ENCODE data around the gene ALPL. TPM values are rescaled to one million over a fixed set of nuclear protein-coding genes. Genes with fewer than 3 reads are reported as not detected.

ALPL gene
- total and polyA plus RNA-seq, 2 of the 4 experiments (the other 2 are of a cell fraction), result 0.54 to 2.2 TPM

DNA sequence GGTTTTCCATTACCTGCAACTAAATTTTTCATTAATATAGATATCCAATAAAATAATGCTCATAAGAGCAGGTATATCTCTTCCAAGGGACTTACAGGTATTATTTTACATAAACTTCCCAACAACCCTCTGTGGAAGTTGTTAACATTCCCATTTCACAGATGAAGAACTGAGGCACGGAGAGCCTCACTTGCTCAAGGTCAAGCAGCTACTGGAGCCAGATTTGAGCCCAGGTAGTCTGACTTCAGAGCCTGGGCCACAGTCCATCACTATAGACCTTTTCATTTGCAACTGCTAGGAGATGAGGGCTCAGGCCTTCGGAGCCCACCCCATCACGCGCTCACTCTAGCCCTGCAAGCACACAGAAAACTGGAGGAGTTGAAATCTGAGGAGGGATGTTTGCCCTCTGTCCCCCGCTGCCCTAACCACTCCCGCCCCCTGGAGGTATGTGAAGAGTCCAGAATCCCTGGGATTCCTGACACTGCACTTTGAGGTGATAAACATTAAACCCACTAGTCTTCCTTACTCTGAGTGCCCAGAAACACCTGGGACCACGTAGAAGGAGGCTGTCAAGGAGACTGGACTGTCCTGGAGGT, 11.7 kb upstream of the ALPL start:
- Histone ChIP-seq H3K4ac (ENCODE audit: low read depth, low read length) (no peak overlapping the region), H2AK5ac (ENCODE audit: low read depth, low read length) (no peak overlapping the region), H2AFZ (replicated peaks; ENCODE audit: low read length, poor library complexity) (no peak overlapping the region), H3K23ac (ENCODE audit: low read depth, low read length) (no peak overlapping the region), H3K4me2 (ENCODE audit: low read depth, low read length) (no peak overlapping the region), H3K4me3 (ENCODE audit: insufficient read depth, low read depth, low read length) (no peak overlapping the region), H2BK15ac (ENCODE audit: low read depth, low read length) (no peak overlapping the region), H2BK5ac (ENCODE audit: low read depth, low read length, poor library complexity, severe bottlenecking) (no peak overlapping the region), H3K79me1 (ENCODE audit: low read depth in 1 of 2, low read length in 2 of 2) (no peaks in the 10 kb centered on the region), H4K8ac (ENCODE audit: low read depth in 2 of 2, low read length in 2 of 2) (no peak overlapping the region), H3K18ac (ENCODE audit: low read depth, low read length) (no peak overlapping the region), H3K14ac (replicated peaks; ENCODE audit: low read depth, low read length) (no peak overlapping the region), H2AK9ac (replicated peaks; ENCODE audit: low read depth, low read length, poor library complexity) (no peak overlapping the region), H2BK20ac (ENCODE audit: low read depth, low read length) (no peak overlapping the region), H3K9me1 (ENCODE audit: insufficient read depth, low read length) (no peaks in the 10 kb centered on the region), H4K20me1 (ENCODE audit: insufficient read depth, low read length) (no peaks in the 10 kb centered on the region), H2BK120ac (ENCODE audit: low read depth, low read length) (no peak overlapping the region), H4K5ac (ENCODE audit: low read depth, low read length) (no peak overlapping the region), H3K36me3 (ENCODE audit: control insufficient read depth, insufficient read depth, low read length) (no peaks in the 10 kb centered on the region), H4K91ac (ENCODE audit: insufficient read depth, low read depth, low read length) (no peak overlapping the region), H3K27ac (ENCODE audit: insufficient read depth, low read length) (no peak overlapping the region), H3K56ac (ENCODE audit: extremely low read depth, insufficient read depth, low read length) (no peak overlapping the region), H3K27me3 (ENCODE audit: control insufficient read depth, insufficient read depth, low read length) (peaks cover 8% of the 10 kb centered on the region), H3K4me1 (ENCODE audit: control insufficient read depth, insufficient read depth, low read length) (peaks cover 2% of the 10 kb centered on the region; the same call in 1 of the 2 replicates), H3K9me3 (ENCODE audit: control insufficient read depth, insufficient read depth, low read length) (peaks cover 5% of the 10 kb centered on the region), H3K9ac (ENCODE audit: low read depth, low read length) (no peak overlapping the region)
- in situ Hi-C loops (cut with MboI; ENCODE audit: low sequenced_read_pairs), result no loop called here
- intact Hi-C loops (cut with micrococcal nuclease), result no loop called here
- ChIA-PET POLR2A (ENCODE audit: unreplicated experiment) (no interaction called here), CTCF (interaction anchor here (0.9 kb wide), 1 partner anchor 38 kb away, joined by 3 read pairs; no protein-coding TSS in a partner anchor)
- BruUV-seq (replicated peaks), result no TSS peak
- ATAC-seq (ENCODE audit: low read depth), result no peak; the same call in 1 of the 2 replicates
- TF ChIP-seq CEBPB (IDR thresholded peaks at IDR 0.05; ENCODE audit: low read depth, low read length), result no peak
- TF ChIP-seq NFE2L2 (IDR thresholded peaks at IDR 0.05; ENCODE audit: low read depth, low read length), result no peak
- TF ChIP-seq CTCF (conservative IDR thresholded peaks at IDR 0.05; ENCODE audit: low read depth, low read length), result no peak
- TF ChIP-seq FOS (IDR thresholded peaks at IDR 0.05; ENCODE audit: low read depth, low read length), result no peak
- TF ChIP-seq, protein P1, sequence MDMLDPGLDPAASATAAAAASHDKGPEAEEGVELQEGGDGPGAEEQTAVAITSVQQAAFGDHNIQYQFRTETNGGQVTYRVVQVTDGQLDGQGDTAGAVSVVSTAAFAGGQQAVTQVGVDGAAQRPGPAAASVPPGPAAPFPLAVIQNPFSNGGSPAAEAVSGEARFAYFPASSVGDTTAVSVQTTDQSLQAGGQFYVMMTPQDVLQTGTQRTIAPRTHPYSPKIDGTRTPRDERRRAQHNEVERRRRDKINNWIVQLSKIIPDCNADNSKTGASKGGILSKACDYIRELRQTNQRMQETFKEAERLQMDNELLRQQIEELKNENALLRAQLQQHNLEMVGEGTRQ (IDR thresholded peaks at IDR 0.05; ENCODE audit: low read depth, low read length), result no peak
- TF ChIP-seq BHLHE40 (IDR thresholded peaks at IDR 0.05; ENCODE audit: low read depth, low read length), result no peak
- no peak for TF ChIP-seq MAZ (IDR thresholded peaks at IDR 0.05; ENCODE audit: borderline replicate concordance, low read depth, low read length)
- no peak for TF ChIP-seq RCOR1 (IDR thresholded peaks at IDR 0.05; ENCODE audit: insufficient replicate concordance, low read length)
- no peak for TF ChIP-seq MAFK (IDR thresholded peaks at IDR 0.05; ENCODE audit: low read depth, low read length)
- no peak for TF ChIP-seq RAD21 (IDR thresholded peaks at IDR 0.05; ENCODE audit: low read length)
- TF ChIP-seq POLR2A (IDR thresholded peaks at IDR 0.05; ENCODE audit: low read depth, low read length), result no peak
- no peak for TF ChIP-seq ELK1 (IDR thresholded peaks at IDR 0.05; ENCODE audit: borderline replicate concordance, low read depth, low read length)
- no peak for TF ChIP-seq MXI1 (IDR thresholded peaks at IDR 0.05; ENCODE audit: borderline replicate concordance, low read depth, low read length)
- TF ChIP-seq CHD1 (IDR thresholded peaks at IDR 0.05; ENCODE audit: low read depth, low read length), result no peak
- no peak for TF ChIP-seq RFX5 (IDR thresholded peaks at IDR 0.05; ENCODE audit: low read depth, low read length)
- no peak for TF ChIP-seq SMC3 (IDR thresholded peaks at IDR 0.05; ENCODE audit: low read depth, low read length)
- no peak for DNase-seq
- dilution Hi-C loops (cut with HindIII; ENCODE audit: low sequenced_read_pairs, unreplicated experiment), result no loop called here
- no CpG with 5 or more reads among the region's 7 CpGs for WGBS, 2 experiments (ENCODE audit: extremely low coverage in 2 of 2, insufficient read length in 1 of 2)

Measured in IMR-90 (cell line).